ENCODE data around the gene P2RY1.

The P2RY1 gene, protein sequence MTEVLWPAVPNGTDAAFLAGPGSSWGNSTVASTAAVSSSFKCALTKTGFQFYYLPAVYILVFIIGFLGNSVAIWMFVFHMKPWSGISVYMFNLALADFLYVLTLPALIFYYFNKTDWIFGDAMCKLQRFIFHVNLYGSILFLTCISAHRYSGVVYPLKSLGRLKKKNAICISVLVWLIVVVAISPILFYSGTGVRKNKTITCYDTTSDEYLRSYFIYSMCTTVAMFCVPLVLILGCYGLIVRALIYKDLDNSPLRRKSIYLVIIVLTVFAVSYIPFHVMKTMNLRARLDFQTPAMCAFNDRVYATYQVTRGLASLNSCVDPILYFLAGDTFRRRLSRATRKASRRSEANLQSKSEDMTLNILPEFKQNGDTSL

DNA sequence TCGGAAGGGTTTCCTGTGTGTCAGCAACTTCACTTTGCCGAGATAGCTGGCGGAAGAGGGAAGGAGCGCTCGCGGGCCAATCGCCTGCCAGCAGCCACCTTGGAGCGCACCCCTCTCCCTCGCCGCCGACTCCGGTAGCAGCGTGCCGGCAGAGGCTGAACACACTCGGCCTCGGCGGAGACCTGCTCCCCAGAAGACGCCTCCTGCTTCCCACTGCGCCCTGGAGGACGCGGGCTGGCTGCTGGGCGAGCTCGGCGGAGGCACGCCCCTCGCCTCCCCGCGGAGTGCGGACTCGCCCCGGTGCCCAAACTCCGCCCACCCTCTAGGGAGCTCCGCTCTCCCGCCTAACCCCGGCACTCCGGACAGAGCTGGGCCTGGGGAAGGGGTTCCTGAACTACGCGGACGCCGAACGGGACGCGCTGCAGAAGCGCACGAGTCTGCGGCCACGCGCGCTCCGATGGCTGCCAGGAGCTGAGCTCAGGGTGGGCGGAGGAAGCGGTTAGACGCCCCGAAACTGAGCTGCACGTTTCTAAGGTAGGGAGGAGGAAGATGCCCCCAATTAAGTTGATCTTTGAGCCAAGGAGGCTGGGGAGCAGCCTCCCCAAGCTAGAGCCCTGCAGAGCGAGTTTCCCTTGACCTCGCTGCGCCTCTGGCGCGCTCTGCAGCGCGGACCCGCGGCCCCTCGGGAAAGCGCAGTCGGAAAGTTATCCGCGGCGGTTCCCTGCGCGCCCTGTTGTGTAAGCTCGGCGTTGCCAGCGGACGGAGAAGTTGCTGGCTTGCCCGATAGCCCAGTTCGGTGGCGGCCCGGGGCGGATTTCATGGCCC lies at the start of gene P2RY1:
P2RY1 (plus strand) TSS at position 356 of the 825 bp plus-strand sequence. CDS start 652 bp downstream, outside the sequence.
- no peak for DNase-seq (ENCODE audit: low read depth)

DNA sequence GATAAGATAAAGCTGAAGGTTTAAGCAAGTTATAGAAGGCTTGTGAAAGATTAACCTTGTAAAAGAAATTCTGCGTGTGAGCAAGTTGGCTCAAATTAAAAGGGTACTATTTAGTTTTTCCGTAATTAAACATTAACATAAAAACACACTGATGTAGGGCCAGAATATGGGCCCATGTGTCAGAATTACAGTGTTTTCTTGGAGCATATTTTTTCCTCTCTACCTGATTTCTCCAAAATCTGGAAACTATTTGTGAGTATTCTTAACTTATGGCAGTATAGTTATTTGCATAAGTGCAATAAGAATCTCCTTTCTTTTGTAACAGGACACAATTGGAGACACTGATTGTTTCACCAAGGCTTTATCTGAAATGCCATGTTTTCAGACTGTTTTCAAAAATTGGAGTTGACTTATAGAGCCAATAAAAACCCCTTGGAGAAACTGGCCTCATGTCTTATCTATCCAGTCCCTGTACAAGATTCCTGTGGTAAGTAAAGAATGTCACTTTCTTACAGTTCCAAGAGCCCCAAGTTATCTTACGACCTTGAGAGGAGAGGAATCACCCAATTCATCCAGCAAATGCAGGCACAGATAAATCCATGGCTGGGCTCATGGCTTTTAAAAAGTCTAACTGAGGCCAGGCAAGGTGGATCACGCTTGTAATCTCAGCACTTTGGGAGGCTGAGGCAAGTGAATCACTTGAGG lies 47.8 kb upstream of the P2RY1 start:
- DNase-seq (ENCODE audit: low read depth) = no peak

DNA sequence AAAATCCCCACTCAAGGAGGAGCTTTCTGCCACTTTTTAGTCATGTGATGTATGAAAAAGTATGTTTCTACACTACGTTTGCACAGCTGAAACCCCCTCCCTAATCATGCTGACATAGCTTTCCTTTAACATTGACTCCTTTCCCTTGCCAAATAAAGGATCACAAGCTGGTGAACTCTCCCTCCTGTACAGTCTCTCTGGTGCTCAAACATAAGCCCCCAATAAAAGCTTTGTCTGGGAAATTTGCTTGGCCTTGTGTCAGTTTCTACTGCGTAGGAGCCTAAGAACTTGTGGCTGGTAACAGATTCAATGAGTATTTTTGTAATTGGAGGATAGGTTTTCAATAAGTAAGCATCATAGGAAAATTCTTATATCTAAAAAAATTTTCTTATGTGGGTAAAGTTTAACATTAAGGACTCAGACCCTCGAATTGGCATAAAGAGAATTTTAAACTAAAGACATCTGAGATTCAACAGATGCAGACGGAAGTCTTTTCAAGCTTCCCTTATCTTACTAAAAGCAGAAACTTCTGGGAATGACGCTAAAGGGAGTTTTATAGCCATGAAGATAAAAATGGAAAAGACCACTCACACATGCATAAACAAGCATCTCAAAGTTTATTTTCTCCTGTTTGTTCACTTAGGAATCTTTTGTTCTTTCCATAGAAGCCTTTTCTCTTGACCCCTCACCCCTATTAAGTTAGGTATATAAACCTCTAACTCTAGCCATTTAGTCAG lies 44.1 kb upstream of the P2RY1 start:
- DNase-seq (ENCODE audit: low read depth) = no peak

DNA sequence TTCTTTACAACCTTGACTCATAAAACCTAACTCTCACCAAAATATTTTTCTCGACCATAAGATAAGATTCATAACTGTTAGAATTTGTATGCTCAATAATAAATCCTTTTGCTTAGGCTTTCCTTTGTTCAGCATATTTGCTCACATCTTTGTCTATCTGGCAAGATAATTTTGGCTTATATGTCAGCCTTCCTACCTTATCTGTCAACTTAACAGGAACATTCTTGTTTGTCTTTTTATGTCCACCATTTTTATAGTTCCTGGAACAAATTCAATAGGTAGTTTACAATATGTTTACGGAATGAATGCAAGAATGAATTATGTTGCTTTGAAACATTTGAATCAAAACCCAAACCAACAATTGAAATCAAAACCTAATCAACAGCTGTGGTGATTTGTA lies 41.0 kb upstream of the P2RY1 start:
- DNase-seq (ENCODE audit: low read depth) = no peak

DNA sequence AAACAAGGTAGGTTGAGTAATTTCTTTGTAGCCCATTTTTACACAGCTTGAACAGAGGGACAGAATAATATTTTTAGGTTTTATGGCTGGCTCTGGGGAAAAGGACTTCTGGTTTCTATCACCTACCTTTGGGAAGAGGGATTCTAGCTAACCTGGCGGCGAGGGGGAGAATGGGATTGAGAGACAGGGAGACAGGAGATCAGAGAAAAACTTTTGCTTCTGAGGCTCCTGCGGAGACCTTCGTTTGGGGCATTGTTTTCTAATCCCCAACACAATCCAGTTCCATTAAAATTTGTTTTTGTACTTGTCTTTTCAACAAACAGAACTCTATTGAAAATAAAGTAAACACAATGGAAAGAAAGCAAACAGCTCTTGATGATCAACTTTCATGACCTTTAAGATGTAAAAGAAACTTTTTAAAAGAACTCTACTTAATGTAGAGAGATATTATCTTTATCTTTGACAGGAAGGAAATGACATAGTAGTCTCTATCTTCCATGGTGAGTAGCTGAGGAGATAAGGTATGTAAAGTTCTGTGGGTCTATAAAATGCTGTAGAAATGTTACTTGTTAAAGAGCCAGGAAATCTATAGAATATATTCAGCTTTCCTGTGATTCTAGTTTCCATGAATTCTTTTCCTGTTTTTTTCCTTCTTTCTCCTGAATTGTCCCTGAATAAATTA lies 37.0 kb upstream of the P2RY1 start:
- no peak for DNase-seq (ENCODE audit: low read depth)

DNA sequence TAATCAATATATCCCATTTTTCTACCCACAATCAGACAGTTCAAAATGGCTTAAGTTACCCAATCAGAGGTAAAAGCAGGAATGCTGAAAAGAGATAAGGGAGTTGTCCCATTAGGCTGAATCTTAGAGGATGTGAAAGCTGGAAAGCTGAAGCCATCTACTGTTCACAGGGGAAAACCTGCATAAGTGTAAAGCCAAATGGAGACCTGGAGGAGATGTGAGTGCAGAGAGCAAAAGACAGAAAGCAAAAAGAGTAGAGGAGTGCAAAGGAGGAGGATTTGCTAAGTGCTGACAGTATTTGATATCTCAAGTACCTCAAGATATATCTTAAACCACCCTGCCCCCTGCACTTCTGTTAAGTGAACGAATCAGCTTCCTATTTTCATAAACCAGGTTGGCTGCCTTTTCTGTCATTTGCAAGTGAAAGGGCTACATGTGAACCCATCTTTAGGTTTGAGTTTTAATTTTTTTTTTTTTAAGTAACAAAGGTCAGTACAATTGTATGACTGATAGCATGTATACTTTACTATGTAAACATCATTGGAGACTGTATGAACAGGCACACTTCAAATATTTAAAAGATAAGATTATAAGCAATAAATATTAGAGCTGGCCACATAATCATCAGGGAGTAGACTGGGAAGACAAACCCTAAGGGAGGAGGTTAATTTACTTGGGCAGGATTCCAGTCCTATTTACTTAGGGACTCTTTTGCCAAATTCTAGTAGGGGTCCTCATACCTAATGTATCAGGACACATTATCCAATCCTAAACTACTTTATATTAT lies 22.8 kb upstream of the P2RY1 start:
- no peak for DNase-seq (ENCODE audit: low read depth)

DNA sequence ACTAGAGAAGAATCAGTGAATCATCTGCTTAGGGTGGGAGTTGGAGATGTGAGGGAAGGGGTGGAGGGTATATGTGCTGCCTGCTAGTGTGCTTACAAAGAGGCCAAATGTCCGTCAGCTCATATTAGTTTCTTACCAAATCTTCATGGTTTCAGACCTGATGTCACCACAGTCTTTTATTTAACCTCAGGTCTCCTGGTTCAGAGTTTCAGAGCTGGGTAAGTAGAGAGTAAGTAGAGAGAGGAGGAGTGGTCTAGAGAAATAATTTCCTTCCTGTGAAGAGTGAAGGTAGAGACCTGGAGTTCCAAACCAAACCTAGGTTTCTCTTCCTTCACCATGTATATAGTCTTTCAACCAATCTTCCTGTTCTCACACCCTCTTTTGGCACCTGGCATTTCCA lies 17.5 kb upstream of the P2RY1 start:
- DNase-seq (ENCODE audit: low read depth) = no peak

DNA sequence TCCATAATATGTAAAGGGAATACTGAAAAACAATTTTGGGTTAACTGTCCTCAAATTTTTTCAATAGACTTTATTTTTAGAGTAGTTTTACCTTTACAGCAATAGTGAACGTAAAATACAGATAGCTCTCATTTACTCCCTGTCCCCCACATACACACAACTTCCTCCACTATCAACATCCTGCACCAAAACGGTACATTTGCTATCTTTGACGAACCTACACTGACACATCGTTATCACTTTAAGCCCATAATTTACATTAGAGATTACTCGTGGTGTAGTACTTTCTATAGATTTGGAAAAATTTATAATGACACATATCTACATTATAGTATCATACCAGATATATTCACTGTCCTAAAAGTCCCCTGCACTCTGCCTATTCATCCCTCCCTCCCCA lies 16.9 kb upstream of the P2RY1 start:
- DNase-seq (ENCODE audit: low read depth) = no peak

DNA sequence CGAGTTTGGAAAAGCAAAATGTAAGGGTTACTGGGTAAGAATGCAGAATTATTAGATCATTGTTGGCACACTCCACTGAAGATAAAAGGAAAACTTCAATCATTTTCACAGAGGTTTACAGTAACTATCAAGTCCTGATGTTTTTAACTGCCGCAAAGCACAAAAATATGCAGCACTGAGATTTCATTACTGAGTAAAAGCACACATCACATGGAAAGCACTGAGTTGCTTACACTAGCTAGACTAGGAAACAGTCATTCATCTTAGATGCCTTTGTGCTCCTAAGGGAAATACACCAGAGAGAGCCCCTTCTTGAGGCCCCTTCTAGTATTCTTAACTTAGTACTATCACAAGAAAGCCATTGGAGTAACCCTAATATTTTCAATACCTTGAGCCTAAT lies 11.8 kb upstream of the P2RY1 start:
- no peak for DNase-seq (ENCODE audit: low read depth)

DNA sequence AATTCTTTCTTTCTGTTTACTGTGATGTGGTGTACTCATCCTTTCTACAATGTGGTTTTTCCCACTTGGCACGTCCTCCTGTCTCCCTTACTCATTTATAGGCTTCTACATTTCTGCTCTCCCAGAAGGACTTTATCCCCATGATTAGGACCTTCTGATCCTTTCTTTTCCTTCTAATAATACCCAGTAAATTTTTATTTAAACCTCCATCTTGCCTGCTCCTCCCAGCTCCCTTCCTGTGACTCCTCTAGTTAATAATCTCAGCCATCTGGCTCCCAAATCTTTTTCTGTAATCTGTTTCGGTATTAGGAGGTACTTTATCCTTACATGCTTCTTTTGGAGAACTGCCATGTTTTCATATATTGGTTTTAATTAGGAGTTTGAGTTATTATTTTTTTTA lies 11.2 kb upstream of the P2RY1 start:
- no peak for DNase-seq (ENCODE audit: low read depth)

DNA sequence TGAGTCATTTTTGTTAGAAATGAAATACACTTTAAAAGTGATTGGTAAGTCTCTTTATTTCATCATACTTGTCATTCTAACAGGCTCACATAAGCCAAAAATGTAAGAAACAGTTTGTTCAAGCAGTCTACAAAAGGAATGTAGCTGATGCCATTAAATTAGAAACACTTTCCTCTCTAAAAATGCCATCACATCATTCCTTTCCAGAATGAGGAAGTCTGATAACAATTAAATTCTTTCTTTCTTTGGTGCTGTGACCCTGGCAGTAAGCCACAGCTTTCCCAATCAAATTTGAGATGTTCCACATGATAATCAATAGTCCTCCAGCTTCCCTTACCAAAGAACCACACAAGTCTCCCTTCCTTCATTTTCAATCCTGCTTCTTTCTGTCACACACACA lies 9.4 kb upstream of the P2RY1 start:
- no peak for DNase-seq (ENCODE audit: low read depth)

DNA sequence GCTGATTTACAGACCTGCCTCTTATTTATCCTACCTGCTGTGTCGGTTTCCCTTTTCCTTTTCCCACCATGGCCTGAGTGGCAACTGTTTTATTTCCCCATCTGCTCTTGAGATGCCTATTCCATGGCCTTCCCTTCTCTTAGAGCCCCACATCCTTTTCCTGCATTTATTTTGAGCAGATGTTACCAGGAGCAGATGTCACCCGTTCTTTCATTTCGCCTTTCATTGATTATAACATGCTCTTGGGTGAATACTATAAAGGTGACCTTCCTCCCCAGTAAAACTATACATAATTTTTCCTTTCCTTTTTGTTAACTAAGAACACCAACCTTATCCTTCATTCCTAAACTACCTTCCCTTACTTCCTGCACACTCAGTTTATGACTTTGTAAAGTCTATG lies 8.5 kb upstream of the P2RY1 start:
- no peak for DNase-seq (ENCODE audit: low read depth)

DNA sequence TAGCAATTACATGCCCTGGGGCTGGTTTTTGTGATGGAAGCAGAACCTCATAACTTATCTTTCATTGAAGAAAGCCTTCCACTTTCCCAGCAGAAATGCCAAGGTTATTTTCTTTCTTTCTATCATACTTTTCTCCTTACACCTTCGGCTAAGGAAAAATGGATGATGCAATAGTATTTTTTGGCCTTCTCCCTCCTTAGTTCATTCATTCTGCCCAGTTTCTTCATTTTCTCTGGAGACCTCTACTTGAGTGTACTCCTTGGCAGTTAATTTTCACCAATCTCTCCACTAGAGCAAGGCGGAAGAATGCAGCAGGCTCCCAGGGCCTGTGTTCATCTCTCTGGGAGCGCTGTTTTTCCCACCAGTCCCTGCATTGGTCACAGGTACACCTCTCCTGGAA lies 7.6 kb upstream of the P2RY1 start:
- no peak for DNase-seq (ENCODE audit: low read depth)

DNA sequence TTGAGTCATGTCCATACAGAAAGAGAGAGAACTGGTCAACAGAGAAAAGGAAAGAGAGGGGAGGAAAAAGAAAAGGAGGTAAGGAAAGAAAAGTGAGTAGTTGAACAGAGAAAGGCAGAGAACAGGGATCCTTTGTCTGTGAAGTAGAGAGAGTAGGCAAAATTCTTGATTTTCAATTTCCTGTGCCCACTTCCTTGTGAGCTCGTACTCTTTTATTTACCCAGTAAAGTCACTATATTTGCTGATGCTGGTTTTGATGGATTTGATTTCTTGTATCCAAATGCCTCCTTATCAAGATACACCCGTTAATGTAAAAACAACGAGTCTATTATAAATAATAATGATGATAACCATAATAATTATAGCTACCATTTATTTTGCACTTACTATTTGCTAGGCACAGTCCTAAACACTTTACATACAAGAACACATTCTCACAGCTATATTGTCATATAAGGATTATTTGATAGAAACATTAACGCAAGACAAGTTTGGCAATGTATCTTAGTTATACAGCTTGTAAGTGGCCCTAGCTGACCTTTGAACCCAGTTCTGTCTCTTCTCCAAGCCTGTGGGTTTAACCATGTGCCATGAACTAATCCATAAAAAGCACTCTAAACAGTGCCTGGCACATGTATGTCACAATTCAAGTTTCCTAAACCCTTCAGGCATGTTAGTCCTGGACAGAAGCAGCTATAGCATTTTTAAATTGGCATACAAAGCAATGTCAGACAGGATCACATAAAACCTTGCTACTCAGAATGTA lies 6.7 kb upstream of the P2RY1 start:
- no peak for DNase-seq (ENCODE audit: low read depth)

DNA sequence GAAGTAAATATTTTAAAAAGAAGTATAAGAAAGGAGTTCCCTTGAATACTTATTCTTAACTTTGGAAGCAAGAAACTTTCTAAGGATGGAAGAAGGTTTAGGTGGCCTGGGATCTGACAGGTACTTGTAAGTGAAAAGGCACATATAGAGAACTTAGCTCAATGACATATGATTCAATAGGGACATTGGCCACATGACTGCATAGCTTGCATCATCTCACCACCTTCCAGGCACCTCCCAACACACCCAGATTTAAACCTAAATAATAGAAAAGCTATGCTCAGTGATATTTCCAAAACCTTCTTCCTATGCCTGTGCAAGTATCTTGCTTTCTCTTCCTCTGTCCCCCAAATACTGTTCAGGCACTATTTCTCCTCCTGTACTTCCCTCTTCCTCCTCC lies 4.7 kb upstream of the P2RY1 start:
- no peak for DNase-seq (ENCODE audit: low read depth)

DNA sequence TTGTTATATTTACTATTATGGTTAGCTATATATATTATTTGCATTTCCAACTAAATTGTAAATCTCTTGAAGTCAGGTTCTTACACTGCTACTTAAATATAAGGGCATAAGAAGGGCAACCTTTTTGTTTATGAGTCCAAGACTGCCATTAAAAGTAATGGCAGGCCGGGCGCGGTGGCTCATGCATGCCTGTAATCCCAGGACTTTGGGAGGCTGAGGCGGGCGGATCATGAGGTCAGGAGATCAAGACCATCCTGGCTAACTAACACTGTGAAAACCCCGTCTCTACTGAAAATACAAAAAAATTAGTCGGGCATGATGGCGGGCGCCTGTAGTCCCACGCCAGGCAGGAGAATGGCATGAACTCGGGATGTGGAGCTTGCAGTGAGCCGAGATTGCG lies 2.9 kb upstream of the P2RY1 start:
- no peak for DNase-seq (ENCODE audit: low read depth)

DNA sequence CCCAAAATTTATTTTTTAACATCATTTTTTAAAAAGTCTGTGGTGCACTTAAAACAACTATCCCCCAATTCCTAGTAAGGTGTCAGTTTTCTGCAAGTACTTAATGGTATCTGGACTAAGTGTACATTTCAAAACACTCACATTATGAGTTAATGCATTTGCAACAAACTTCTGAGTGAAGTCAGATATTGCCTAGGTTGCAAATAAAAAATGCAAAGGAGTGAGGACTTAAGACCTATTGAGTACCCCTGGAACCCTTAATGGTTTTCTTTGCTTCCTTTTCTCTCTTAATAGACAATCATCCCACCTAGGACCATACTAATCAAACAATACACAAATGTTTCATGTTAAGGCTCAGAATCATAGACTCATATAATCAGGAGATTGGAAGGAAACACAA lies 1.8 kb upstream of the P2RY1 start:
- no peak for DNase-seq (ENCODE audit: low read depth)

DNA sequence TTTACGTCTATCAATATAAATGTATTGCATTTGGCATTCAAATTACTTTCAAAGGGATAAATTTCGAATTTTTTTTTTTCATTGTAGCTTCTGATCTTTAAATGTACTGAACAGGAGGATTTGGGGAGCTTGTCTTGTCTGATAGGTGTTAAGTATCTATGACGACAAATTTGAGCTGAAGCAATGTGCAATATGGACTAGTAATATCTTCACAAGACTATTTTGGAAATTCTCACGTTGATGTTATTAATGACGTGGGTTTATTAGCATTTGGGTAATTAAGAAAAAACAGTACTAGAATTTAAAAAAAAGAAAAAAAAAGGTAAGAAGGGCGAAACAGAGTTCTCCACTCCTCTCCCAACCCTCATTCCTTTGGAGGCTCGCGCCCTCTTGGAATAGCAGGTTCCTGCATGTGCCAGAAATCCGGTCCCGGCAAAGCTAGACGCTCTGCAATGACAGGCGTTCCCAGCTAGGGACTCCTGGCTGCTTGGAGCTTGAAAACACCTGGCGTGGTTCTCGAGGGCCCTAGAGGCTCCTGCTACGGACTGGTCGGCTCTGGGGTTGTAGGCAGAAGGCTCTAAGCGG lies 648 bp upstream of the P2RY1 start:
- DNase-seq (ENCODE audit: low read depth) = no peak

DNA sequence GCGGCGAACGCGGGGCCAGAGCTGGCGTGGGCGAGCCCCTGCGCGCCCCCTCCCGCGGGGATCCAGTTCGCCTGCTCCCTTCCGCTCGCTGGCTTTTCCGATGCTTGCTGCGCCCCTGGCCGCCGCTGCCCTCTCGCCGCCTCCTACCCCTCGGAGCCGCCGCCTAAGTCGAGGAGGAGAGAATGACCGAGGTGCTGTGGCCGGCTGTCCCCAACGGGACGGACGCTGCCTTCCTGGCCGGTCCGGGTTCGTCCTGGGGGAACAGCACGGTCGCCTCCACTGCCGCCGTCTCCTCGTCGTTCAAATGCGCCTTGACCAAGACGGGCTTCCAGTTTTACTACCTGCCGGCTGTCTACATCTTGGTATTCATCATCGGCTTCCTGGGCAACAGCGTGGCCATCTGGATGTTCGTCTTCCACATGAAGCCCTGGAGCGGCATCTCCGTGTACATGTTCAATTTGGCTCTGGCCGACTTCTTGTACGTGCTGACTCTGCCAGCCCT lies 721 bp downstream of the P2RY1 start:
- DNase-seq (ENCODE audit: low read depth) = no peak

Data from stimulated activated CD8-positive, alpha-beta memory T cell treated with anti-CD3 and anti-CD28 coated beads, Interleukin-12 subunit alpha, Interleukin-12 subunit beta, amount 100 ng/mL, for 1 hour (primary cell).